Heart left ventricle (tissue), 16 donors: Measurements from ENCODE around the gene GRIN2A. TPM values are rescaled to one million over a fixed set of nuclear protein-coding genes. Genes with fewer than 3 reads are reported as not detected.

Source experiments
- ATAC-seq, 4 donors: fragments of 200-7000 bp; cut with Tn5 transposase; one replicate each; pipeline ENCODE4 v1.9.1; 2020 to 2022; ENCODE audit warnings: moderate library complexity in 4 of 4, mild to moderate bottlenecking in 3 of 4, moderate number of reproducible peaks in 1 of 4
- DNase-seq, 5 donors: peaks; one replicate each; pipeline ENCODE4 v3.0.0-alpha.2; 2020
- H3K27ac ChIP-seq, 12 donors: fragments of 200-600 bp; sonication (generic) in 4 of 12; one replicate each; pipeline versions ENCODE4 v1.5.0 to v1.8.0; 2016 to 2022; ENCODE audit warnings: mild to moderate bottlenecking in 2 of 12
- H3K27me3 ChIP-seq, 9 donors: fragments of 200-600 bp; sonication (generic) in 2 of 9; one replicate each; pipeline versions ENCODE4 v1.5.1 to v1.8.0; 2016 to 2022; ENCODE audit warnings: mild to moderate bottlenecking in 3 of 9
- H3K36me3 ChIP-seq, 9 donors: fragments of 200-600 bp; sonication (generic) in 2 of 9; one replicate each; pipeline versions ENCODE4 v1.5.0 to v1.8.0; 2018 to 2022; ENCODE audit warnings: mild to moderate bottlenecking in 2 of 9
- H3K4me1 ChIP-seq, 12 donors: fragments of 200-600 bp; sonication (generic) in 4 of 12; one replicate each; pipeline versions ENCODE4 v1.5.0 to v1.8.0; 2016 to 2022; ENCODE audit warnings: mild to moderate bottlenecking in 3 of 12
- H3K4me3 ChIP-seq, 12 donors: fragments of 200-600 bp; sonication (generic) in 4 of 12; one replicate each; pipeline versions ENCODE4 v1.5.0 to v1.8.0; 2017 to 2022; ENCODE audit warnings: mild to moderate bottlenecking in 9 of 12, moderate library complexity in 4 of 12
- H3K9me3 ChIP-seq, 12 donors: fragments of 200-600 bp; sonication (generic) in 4 of 12; one replicate each; pipeline versions ENCODE4 v1.5.0 to v1.8.0; 2016 to 2022; ENCODE audit warnings: mild to moderate bottlenecking in 1 of 12
- CTCF ChIP-seq, 12 donors: fragments of 200-600 bp; sonication (generic) in 4 of 12; IDR thresholded peaks; one replicate each; pipeline versions ENCODE4 v1.5.0 to v1.8.0; 2018 to 2022; ENCODE audit warnings: antibody characterized with exemption in 12 of 12, mild to moderate bottlenecking in 5 of 12
- POLR2A ChIP-seq, 2 donors: fragments of 450-650 bp; IDR thresholded peaks; one replicate each; pipeline ENCODE4 v1.6.1; 2017; ENCODE audit warnings: antibody characterized with exemption in 2 of 2, mild to moderate bottlenecking in 2 of 2, moderate library complexity in 2 of 2
- WGBS, 4 donors: extraction: QIAGEN DNeasy Blood & Tissue Kit in 2 of 4; methylation state at CpG; one replicate each; pipeline versions ENCODE4 v1.1.5 to v1.1.7; 2013 to 2018; 5-methylcytosine and 5-hydroxymethylcytosine counted together
- intact Hi-C, 10 donors: fragments of 100-400 bp; cut with DNase I; formaldehyde crosslinking; loops; one replicate each; pipeline versions ENCODE4 v1.11.1 to v1.14.2; 2022
- polyA plus RNA-seq, 2 donors: library from polyadenylated mRNA; stranded (reverse); fragments of 200-250 nt; gene quantifications; one replicate each; pipeline ENCODE4 v1.2.3, GENCODE V29; 2013
- total RNA-seq, 9 donors: library from RNA; depleted of rRNA in 2 of 9; stranded (reverse); fragments of >200 nt in 2 of 9; fragmentation: NEBNext Ultra II Directional in 3 of 9; extraction: Animal tissue kit (Norgen Biotek cat#: 25700) in 3 of 9; gene quantifications; one replicate each; pipeline versions ENCODE4 v1.1.0 to v1.2.4, GENCODE V29; 2016 to 2023
- donor health status: ischemic (EF 13 %, LVEDD 7.1; RV severe dilation, severe dysfunction).
- donor health status: healthy with polysubstance abuse.
- donor health status: DM: no; HTN: yes; CAD: no.
- donor health status: DM: no; HTN: no; CAD: no.
- donor health status: ischemic (EF 25% LVEDD 6.9; RV normal size, moderate dysfunction).
- donor health status: ischemic (EF 25% LVEDD 5.7; RV mildly dilated, moderate dysfunction).
- donor health status: healthy.
- donor health status: DM: yes; HTN: yes; CAD: no.
- donor health status: ischemic (EF 35%, LVEDD 5.7; RV mildly dilated, moderate dysfunction).
- donor health status: nonischemic (EF 11% LVEDD 7.7; RV severe dilation, severe dysfunction).
- donor health status: DM: yes; HTN: yes; CAD: no.
- donor health status: PGD.
- donor health status: ischemic (EF 29% LVEDD 5.4; RV normal size, mild dysfunction).
- donor health status: nonischemic (EF 23%, LVEDD 6.1; RV moderate dilation, normal function).

Gene GRIN2A
- total and polyA plus RNA-seq, 11 donors: 0.01 to 4.6 (median 2.6) TPM

DNA sequence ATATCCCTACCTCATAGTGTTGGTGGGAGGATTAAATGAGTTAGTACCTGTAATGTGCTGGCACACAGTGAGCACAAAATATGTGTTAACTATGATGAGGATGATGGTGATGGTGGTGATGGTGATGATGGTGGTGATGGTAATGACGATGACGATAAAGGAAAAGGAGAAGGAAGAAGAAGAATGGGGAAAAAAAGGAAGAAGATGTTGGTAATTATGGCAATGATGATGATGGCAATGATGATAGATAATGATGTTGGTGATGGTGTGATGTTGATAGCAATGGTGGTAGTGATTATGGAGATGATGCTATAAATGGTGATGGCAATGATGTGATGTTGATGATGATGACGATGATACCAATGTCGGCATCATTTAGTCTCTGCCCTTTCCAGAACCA is 270.2 kb downstream of the GRIN2A start:
- 92 to 99% (median 95%) methylated on average over 4 of the region's 4 CpGs for WGBS, 4 donors

GRCh38 chr16:9911231-9911630 is 271.0 kb downstream of the GRIN2A start:
- ATAC-seq: no peak
- Histone ChIP-seq H3K27me3 (no peaks in the 10 kb centered on the region), H3K4me1 (peaks cover 0 to 16% (median 2%) of the 10 kb centered on the region in 12 donors), H3K27ac (no peak overlapping the region), H3K36me3 (no peaks in the 10 kb centered on the region), H3K4me3 (no peak overlapping the region), H3K9me3 (no peaks in the 10 kb centered on the region)
- TF ChIP-seq CTCF (IDR thresholded peaks at IDR 0.05) (no peak), POLR2A (IDR thresholded peaks at IDR 0.05) (no peak)
- intact Hi-C loops: no loop called here
- no peak for DNase-seq
- WGBS, 4 donors: 89 to 93% (median 91%) methylated on average over 4 of the region's 4 CpGs

More for the DNA sequence above, 270.2 kb downstream of the GRIN2A start:
- Histone ChIP-seq H3K4me1 (peaks cover 0 to 16% (median 2%) of the 10 kb centered on the region in 12 donors), H3K27me3 (no peaks in the 10 kb centered on the region), H3K36me3 (no peaks in the 10 kb centered on the region), H3K9me3 (no peaks in the 10 kb centered on the region), H3K4me3 (no peak overlapping the region), H3K27ac (no peak overlapping the region)
- DNase-seq (no peak), ATAC-seq (no peak)
- no peak for TF ChIP-seq POLR2A (IDR thresholded peaks at IDR 0.05)
- TF ChIP-seq CTCF (IDR thresholded peaks at IDR 0.05): no peak
- intact Hi-C loops: no loop called here

GRCh38 chr16:9909072-9909825 is 273.0 kb downstream of the GRIN2A start:
- ATAC-seq (peak in 1 of 4 donors; percentile 13), DNase-seq (no peak)
- no peak overlapping the region for H3K4me3 ChIP-seq
- H3K4me1 ChIP-seq: peaks cover 0 to 16% (median 2%) of the 10 kb centered on the region in 12 donors
- WGBS, 4 donors: 82 to 90% (median 87%) methylated on average over 2 of the region's 2 CpGs
- no peaks in the 10 kb centered on the region for H3K27me3 ChIP-seq
- no peaks in the 10 kb centered on the region for H3K36me3 ChIP-seq
- TF ChIP-seq CTCF (IDR thresholded peaks at IDR 0.05) (no peak), POLR2A (IDR thresholded peaks at IDR 0.05) (no peak)
- no peaks in the 10 kb centered on the region for H3K9me3 ChIP-seq
- no peak overlapping the region for H3K27ac ChIP-seq
- intact Hi-C loops: no loop called here

DNA sequence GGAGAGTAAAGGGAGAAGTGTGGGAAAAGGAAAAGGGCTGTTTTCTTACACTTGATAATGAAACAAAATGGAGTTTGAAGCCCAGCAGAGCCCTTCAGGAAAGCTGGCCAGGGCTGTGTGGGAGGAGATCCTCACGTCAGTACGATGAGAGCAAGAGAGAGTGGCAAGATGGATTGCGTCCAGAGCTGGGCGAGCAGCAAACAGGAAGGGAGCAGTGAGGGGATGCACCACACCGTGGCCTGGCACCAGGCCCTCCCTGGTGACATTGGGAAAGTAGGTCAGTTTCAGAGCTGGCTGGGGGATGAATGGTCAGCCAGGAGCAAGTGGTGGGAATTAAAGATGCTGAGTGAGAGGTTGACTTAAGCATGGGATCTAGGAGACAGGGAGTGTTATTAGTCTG is 273.6 kb downstream of the GRIN2A start:
- 20 to 45% (median 23%) methylated on average over 5 of the region's 5 CpGs for WGBS, 4 donors
- peak in 4 of 5 donors; percentile 18 to 65 (median 42) for DNase-seq
- no peak for TF ChIP-seq POLR2A (IDR thresholded peaks at IDR 0.05)
- no peak for TF ChIP-seq CTCF (IDR thresholded peaks at IDR 0.05)
- Histone ChIP-seq H3K9me3 (no peaks in the 10 kb centered on the region), H3K36me3 (no peaks in the 10 kb centered on the region), H3K4me1 (peaks cover 0 to 16% (median 2%) of the 10 kb centered on the region in 12 donors), H3K4me3 (no peak overlapping the region), H3K27ac (no peak overlapping the region), H3K27me3 (no peaks in the 10 kb centered on the region)
- intact Hi-C loops: no loop called here
- peak in 3 of 4 donors; percentile 72 to 92 (median 91) for ATAC-seq
